CD4-positive, alpha-beta T cell treated with Interleukin-4 for 4 hours (primary cell): ENCODE measurements around the gene SOWAHA.

ENCODE experiments used
- DNase-seq: peaks from one replicate; pipeline ENCODE4 v3.0.0-alpha.2; 2020

The SOWAHA gene

DNA sequence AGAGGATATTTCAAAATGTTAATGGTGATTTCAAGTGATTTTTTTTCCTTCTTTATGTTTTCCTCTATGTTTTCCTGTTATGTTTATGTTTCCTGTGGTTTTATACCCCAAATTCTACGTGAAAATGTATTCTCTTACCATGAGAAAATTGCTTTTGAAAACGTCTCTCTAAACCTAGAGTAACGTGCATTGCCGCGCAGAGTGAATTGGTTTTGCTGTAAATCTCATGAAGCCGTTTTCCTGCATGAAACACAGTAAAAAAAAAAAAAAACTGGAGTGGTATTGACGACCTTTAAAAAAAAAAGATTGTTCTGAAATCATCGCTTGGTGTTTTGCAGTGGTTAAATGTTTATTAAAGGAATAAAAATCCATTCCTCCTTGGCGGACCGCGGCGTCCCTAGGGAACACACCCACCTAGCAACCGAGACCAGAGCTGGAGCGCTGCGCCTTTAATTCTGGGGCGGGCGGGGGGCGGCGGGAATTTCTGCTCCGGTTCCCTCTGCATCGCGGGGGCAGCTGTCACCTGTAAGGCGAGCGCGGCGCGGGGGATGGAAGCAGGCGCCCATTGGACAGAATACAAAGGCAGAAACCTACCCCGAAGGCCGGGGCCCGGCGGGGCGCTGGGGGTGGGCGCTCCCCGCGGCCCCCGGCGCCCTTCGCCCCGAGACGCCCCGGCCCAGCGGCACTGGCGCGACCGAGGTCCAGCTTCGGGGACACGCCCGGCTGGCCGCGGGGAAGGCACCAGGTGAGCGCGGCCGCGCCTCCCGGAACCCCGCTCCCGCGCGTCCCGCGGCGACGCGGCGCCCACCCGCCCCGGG lies at the start of gene SOWAHA:
Gene SOWAHA, plus strand, starts transcription at position 522 of the 818 bp plus-strand sequence. CDS start 320 bp downstream, outside the sequence.
- no peak for DNase-seq

GRCh38 chr5:132764051-132764450 lies 49.1 kb upstream of the SOWAHA start:
- no peak for DNase-seq

DNA sequence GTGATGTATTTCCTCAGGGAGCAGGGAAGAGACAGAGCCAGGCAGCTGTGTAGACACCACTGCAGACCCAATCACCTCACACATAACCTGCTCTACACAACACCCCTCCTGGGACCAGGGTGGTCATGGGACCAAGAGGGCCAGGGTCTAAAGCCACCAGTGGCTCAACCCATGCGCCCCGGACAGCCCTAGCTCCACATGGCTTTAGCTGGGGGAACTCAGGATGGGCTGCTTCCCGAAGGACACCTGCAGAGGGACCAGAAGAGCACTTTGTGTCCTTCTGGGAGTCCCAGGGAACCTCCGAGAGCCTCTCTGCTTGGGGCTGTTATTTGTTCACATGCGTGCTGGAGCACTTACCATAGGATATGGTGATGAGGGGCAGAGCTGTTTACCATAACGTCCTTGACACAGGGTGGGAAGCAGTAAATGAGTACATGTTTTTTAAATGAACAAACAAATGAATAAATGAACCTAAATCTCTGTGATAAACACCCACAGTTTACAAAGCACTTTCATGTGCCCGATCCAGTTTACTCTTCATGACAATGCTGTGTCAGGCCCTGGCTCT lies 48.3 kb upstream of the SOWAHA start:
- no peak for DNase-seq

GRCh38 chr5:132765311-132766019 lies 47.6 kb upstream of the SOWAHA start:
- DNase-seq, result no peak

DNA sequence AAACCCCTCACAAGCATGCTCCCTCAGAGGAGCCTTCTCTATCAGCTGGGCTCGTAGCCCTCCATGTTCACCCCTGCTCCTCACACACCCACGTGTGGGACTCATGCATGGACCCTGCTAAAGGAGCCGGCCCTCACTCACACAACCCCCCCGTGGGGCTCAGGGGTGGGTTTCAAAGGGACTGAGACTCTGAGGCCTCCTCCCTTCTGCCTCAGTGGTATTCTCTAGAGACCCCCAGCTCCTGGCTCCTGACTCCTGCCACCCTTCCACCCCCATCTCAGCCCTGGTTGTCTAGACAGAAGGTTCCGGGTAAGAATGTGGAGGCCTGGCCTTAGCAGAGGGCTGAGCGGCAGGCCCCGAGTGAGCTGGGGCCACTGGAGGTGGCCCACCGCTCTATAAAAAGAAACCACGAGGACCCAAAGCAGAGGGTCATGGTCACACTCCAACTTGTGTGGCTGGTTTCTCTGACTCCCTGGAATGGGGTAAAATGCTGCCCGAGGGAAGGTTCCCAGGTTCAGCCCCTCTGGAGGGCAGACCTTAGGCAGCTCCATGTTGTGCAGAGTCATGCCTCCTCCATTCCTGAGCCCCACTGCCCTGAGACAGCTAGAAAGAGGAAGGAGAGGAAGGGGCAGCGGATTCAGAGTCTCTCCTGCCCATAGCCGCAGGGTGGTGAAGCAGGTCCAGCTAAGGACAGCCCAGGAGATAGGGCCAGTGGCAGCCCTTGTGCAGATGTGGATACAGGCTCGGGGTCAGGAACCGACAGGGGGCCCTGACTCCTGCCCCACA lies 46.9 kb upstream of the SOWAHA start:
- no peak for DNase-seq

- DNase-seq, result no peak
These were observed 46.4 kb upstream of the SOWAHA start for GRCh38 chr5:132766806-132767055.

DNA sequence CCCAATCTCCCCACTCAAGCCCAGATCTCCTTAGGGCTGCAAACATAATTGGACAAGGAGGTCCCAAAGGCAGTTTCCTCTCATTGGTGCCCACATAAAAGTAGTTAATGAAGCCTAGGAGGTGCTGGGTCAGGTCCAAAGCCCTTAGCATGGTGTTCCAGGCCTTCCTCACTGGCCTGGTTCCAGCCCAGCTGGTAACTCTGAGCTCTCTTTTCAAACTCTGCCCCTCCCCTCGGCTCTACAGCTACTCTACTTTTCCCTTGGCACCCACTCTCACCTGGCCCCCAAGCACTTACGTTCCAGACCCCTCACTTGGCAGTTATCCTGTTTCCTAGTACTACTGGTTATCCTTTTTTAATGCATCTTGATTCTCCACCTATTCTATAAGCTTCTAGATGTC lies 46.0 kb upstream of the SOWAHA start:
- no peak for DNase-seq

GRCh38 chr5:132768485-132768868 lies 44.6 kb upstream of the SOWAHA start:
- DNase-seq, result no peak

GRCh38 chr5:132770476-132771159 lies 42.5 kb upstream of the SOWAHA start:
- DNase-seq, result no peak

- no peak for DNase-seq
These were observed 41.6 kb upstream of the SOWAHA start for GRCh38 chr5:132771503-132771998.

GRCh38 chr5:132772291-132773070 lies 40.6 kb upstream of the SOWAHA start:
- DNase-seq, result no peak

DNA sequence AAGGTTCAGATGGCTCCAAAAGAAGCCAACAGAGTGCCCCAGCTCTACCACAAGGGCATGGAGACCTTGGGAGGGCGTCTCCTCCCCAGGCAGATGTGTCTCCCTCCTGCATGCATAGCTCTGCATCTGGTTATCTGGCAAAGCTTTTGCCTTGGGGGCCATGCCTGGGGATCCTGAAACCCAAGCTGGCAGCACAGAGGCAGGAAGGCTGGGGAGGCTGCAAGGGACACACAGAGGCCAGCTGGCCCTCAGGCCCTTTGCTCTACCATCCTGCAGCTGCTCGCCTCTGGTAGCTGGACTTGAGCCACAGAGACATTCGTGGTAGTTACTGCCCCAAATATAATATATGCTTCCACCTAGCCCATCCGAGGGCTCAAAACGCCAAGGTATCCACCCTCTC lies 40.0 kb upstream of the SOWAHA start:
- no peak for DNase-seq

DNA sequence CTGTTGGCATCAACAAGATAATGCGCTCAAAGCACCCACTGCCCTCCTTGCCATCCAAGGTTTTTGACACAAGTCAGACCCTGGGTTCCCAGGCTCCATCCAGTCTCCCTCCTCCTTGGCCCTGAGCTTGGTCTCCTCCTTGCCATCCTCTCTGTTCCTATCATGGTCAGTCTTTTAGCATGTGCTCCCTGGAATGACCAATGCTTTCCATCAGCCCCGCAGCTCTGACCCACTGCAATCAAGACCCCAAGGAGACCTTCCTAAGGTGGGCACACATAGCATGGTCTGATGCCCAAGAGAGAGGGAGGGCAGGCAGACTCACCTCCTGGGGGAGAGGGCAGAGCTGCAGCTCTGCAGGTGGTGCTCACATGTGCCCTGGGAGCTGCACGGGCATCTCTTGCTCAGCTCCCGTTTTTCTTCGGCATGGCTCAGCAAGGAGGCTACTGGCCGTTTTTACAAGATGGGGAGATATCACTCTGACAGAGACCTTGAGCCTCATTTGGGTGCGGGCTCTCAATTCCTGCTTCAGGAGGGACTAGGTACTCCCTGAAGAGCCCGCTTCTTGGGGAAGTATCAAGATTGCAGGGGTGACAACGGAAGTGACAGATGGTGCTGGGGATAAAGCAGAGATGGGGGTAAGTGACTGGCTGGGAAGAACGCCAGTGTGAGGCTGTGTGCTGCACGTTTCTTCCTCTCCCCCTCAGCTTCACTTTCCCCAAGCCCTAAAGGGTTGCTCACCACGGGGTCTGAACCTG lies 39.3 kb upstream of the SOWAHA start:
- no peak for DNase-seq

DNA sequence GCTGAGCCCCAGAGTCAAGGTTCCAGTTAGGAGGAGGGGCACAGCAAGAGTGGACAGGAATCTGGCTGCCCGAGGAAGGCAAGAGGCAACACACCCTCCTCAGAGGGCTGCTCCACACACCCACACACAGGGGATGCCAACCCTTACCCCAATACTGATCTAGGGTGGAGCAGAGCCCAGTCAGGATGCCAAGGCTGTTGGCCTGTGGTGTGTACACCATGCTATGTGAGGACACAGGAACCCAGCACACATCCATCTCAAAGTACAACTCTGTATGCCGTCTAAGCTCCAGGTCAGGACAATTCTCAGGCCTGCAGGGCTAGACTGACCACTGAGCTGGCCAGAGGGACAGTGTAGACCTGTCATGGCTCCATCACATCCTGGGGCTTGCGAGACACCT lies 38.7 kb upstream of the SOWAHA start:
- DNase-seq, result no peak

DNA sequence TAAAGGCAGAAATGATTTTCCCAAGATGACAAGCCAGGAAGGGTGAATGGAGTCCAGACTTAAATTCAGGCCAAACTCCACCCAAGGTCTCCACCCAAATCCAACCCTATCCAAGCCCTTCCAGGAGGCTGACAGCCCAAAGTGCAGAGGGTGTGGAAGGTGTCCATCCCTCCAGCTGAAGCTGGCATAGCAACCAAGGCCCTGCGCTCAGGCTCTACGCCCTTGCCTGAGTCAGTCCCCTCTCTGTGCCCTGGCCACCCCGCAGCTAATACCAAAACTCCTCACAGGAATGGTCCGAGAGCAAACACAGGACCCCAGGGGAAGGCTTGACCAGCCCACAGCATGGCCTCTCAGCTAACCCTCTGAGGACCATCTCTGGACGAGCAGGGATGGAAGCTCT lies 38.2 kb upstream of the SOWAHA start:
- no peak for DNase-seq

- no peak for DNase-seq
These were observed 37.6 kb upstream of the SOWAHA start for GRCh38 chr5:132775476-132775961.

DNA sequence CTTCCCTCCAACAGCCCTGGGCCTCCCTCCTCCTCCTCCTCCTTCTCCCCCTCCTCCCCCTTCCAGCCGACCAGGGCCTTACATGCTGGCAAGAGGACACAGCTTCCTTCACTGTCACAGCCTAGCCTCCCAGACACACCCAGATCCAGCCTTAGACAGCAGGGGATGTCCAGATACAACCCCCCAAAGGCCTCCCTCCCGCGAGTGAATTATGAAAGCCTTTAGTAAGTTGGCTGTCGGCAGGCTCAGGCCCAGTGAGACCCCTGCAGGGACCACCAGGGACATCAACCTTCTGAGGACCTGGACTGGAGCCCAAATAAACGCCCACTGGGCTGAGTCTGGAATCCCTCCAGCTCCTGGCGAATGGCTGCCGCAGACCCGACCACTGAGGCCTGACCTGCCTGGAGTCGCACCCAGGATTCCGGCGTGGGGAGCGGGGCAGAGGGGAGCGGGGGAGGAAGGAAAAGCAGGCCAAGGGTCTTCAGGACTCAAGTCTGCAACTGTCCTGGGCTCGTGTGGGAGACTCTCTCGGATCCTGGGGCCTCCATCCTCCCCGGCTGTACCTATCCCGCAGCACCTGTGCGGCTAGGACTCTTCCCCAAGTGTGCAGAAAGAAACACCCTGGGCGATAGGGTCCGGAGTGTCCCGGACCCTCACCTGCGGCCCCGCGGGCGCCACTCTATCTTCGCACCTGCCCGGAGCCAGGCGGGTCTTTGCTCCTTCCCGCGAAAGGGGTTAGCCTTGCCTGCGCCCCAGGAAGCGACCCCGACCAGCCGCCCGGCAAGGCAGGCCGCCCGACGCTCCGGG lies 36.8 kb upstream of the SOWAHA start:
- no peak for DNase-seq

- no peak for DNase-seq
These were observed 36.2 kb upstream of the SOWAHA start for GRCh38 chr5:132776938-132777208.

DNA sequence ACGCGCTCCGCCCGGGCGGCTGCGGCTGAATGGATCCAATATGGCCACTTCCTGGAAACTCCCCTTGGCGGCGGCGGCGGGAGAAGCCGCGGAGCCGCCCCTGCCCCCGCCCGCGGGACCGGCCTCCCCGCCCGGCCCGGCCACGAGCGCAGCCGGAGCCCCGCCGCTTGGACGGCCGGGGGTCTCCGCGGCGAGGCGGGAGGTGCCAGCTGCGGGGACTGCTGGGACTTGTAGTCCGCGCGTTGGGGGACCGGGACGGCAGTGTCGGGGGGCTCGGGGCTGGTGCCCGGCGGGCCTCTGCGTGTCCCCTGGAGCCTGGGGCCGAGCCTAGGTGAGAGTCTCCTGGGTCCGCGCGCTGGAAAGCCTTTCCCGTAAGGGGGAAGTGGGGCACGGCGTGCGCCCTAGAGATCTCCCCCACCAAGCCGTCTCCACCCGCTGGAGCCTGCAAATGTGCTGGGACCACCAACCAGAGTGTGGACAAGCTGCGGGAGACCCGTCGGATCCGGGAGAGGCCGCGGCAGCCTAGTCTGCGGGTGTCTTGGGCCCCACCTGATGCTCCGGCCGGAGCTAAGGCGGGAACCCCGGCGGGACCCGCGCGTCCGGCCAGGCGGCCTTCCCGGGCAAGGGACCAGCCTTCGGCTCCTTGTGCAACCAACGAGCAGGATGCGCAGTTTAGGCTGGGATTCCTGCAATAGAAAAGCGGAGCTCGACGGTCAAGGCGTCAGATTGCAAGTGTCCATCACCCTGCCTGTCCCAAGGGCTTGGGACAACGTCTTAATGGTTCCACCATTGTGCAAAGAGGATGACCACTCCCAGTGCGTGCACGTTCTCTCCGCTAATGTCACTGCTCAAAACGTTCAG lies 35.7 kb upstream of the SOWAHA start, which contains the start of gene SEPTIN8:
Gene SEPTIN8, minus strand, starts transcription at position 31 of the 861 bp plus-strand sequence. CDS start 102 bp downstream, outside the sequence.
- peak; percentile 28 for DNase-seq
